GM10248 (cell line): Measurements from ENCODE around the gene RIPK4.

Experiments used
- CTCF ChIA-PET: fragments of 300-600 bp; sonication (Branson Sonifier 250); formaldehyde crosslinking; extraction: SDS; loops from one replicate; lab custom pipeline; 2021; ENCODE audit warnings: antibody characterized with exemption; lab: Yijun Ruan, JAX
- POLR2A ChIA-PET: fragments of 350-650 bp; sonication (Branson Sonifier 250); formaldehyde crosslinking; extraction: SDS; loops from one replicate; lab custom pipeline; 2020; ENCODE audit warnings: antibody characterized with exemption; lab: Yijun Ruan, JAX
- DNase-seq: peaks from one replicate; pipeline ENCODE4 v3.0.0; 2012; ENCODE audit errors: extremely low spot score
- CTCF ChIP-seq: IDR thresholded peaks from 2 replicates; pipeline ENCODE4 v1.5.1; 2012; ENCODE audit warnings: mild to moderate bottlenecking, low read depth; ENCODE audit errors: extremely low read depth, missing control alignments, control extremely low read depth

RIPK4 gene

GRCh38 chr21:41713495-41714281, 53.2 kb downstream of the RIPK4 start:
- ChIA-PET POLR2A (no interaction called here), CTCF (no interaction called here)
- no peak for TF ChIP-seq CTCF
- DNase-seq: no peak

GRCh38 chr21:41712730-41713129, 54.1 kb downstream of the RIPK4 start:
- no peak for TF ChIP-seq CTCF
- DNase-seq: no peak
- CTCF ChIA-PET: no interaction called here
- POLR2A ChIA-PET: no interaction called here

GRCh38 chr21:41712201-41712600, 54.7 kb downstream of the RIPK4 start:
- POLR2A ChIA-PET: no interaction called here
- CTCF ChIA-PET: no interaction called here
- no peak for DNase-seq
- TF ChIP-seq CTCF: no peak

- TF ChIP-seq CTCF: no peak
- CTCF ChIA-PET: no interaction called here
- DNase-seq: no peak
- POLR2A ChIA-PET: no interaction called here
Measured at GRCh38 chr21:41711416-41712007, 55.3 kb downstream of the RIPK4 start.

- ChIA-PET CTCF (no interaction called here), POLR2A (no interaction called here)
- no peak for DNase-seq
- TF ChIP-seq CTCF: no peak
Measured at GRCh38 chr21:41710823-41711160, 56.1 kb downstream of the RIPK4 start.

- POLR2A ChIA-PET: no interaction called here
- DNase-seq: no peak
- CTCF ChIA-PET: no interaction called here
- TF ChIP-seq CTCF: no peak
Measured at GRCh38 chr21:41709965-41710822, 56.7 kb downstream of the RIPK4 start.
